Measurements from ENCODE around the gene TTC8.

DNA sequence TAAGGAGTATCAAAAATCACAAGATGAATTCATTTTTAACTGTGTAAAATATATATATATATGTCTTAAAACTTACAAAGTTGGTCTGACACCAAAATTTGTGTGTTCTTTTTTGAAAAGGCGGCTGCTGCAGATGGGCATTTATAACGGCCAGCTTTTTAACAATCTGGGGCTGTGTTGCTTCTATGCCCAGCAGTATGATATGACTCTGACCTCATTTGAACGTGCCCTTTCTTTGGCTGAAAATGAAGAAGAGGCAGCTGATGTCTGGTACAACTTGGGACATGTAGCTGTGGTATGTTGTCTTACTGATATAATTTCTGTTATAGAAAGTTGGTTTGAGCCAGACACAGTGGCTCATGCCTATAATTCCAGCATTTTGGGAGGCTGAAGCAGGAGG, 47.0 kb downstream of the TTC8 start:
- TF ChIP-seq, protein P1, sequence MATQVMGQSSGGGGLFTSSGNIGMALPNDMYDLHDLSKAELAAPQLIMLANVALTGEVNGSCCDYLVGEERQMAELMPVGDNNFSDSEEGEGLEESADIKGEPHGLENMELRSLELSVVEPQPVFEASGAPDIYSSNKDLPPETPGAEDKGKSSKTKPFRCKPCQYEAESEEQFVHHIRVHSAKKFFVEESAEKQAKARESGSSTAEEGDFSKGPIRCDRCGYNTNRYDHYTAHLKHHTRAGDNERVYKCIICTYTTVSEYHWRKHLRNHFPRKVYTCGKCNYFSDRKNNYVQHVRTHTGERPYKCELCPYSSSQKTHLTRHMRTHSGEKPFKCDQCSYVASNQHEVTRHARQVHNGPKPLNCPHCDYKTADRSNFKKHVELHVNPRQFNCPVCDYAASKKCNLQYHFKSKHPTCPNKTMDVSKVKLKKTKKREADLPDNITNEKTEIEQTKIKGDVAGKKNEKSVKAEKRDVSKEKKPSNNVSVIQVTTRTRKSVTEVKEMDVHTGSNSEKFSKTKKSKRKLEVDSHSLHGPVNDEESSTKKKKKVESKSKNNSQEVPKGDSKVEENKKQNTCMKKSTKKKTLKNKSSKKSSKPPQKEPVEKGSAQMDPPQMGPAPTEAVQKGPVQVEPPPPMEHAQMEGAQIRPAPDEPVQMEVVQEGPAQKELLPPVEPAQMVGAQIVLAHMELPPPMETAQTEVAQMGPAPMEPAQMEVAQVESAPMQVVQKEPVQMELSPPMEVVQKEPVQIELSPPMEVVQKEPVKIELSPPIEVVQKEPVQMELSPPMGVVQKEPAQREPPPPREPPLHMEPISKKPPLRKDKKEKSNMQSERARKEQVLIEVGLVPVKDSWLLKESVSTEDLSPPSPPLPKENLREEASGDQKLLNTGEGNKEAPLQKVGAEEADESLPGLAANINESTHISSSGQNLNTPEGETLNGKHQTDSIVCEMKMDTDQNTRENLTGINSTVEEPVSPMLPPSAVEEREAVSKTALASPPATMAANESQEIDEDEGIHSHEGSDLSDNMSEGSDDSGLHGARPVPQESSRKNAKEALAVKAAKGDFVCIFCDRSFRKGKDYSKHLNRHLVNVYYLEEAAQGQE (IDR thresholded peaks at IDR 0.05; ENCODE audit: low read depth, low read length), result no peak
- TF ChIP-seq GATA2 (CRISPR knock-in tag; IDR thresholded peaks at IDR 0.05) (no peak), TEAD4 (IDR thresholded peaks at IDR 0.05; ENCODE audit: borderline replicate concordance, insufficient read depth) (no peak)
- TF ChIP-seq, protein P2, sequence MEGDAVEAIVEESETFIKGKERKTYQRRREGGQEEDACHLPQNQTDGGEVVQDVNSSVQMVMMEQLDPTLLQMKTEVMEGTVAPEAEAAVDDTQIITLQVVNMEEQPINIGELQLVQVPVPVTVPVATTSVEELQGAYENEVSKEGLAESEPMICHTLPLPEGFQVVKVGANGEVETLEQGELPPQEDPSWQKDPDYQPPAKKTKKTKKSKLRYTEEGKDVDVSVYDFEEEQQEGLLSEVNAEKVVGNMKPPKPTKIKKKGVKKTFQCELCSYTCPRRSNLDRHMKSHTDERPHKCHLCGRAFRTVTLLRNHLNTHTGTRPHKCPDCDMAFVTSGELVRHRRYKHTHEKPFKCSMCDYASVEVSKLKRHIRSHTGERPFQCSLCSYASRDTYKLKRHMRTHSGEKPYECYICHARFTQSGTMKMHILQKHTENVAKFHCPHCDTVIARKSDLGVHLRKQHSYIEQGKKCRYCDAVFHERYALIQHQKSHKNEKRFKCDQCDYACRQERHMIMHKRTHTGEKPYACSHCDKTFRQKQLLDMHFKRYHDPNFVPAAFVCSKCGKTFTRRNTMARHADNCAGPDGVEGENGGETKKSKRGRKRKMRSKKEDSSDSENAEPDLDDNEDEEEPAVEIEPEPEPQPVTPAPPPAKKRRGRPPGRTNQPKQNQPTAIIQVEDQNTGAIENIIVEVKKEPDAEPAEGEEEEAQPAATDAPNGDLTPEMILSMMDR (IDR thresholded peaks at IDR 0.05), result no peak

Data from SK-N-SH (cell line).